OCI-LY1 (cell line): ENCODE measurements around the gene ENPEP.

Source experiments
- EZH2 ChIP-seq: fragments of 200-600 bp; sonication (generic), shearing (Covaris generic); IDR thresholded peaks from 2 replicates; pipeline ENCODE4 v1.8.0; 2017; ENCODE audit warnings: borderline replicate concordance, mixed run types, mild to moderate bottlenecking, antibody characterized with exemption, low read length, moderate library complexity, mixed read lengths
- TF ChIP-seq, protein P1 (sequence below): fragments of 200-600 bp; sonication (generic), shearing (Covaris generic); IDR thresholded peaks from 2 replicates; pipeline ENCODE4 v1.5.1; 2017; ENCODE audit warnings: mild to moderate bottlenecking, antibody characterized with exemption, low read length, moderate library complexity, mixed read lengths

- no peak for TF ChIP-seq EZH2
- TF ChIP-seq, protein P1, sequence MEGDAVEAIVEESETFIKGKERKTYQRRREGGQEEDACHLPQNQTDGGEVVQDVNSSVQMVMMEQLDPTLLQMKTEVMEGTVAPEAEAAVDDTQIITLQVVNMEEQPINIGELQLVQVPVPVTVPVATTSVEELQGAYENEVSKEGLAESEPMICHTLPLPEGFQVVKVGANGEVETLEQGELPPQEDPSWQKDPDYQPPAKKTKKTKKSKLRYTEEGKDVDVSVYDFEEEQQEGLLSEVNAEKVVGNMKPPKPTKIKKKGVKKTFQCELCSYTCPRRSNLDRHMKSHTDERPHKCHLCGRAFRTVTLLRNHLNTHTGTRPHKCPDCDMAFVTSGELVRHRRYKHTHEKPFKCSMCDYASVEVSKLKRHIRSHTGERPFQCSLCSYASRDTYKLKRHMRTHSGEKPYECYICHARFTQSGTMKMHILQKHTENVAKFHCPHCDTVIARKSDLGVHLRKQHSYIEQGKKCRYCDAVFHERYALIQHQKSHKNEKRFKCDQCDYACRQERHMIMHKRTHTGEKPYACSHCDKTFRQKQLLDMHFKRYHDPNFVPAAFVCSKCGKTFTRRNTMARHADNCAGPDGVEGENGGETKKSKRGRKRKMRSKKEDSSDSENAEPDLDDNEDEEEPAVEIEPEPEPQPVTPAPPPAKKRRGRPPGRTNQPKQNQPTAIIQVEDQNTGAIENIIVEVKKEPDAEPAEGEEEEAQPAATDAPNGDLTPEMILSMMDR = no peak
Observed at GRCh38 chr4:110610620-110610939, 134.6 kb downstream of the ENPEP start.
